PC-9 (cell line): ENCODE measurements around the gene RAB4A.

Experiments used
- EZH2 ChIP-seq: fragments of 200-600 bp; sonication (generic); IDR thresholded peaks from 2 replicates; pipeline ENCODE4 v1.8.0; 2017; ENCODE audit warnings: antibody characterized with exemption, low read depth
- TF ChIP-seq, protein P1 (sequence below): fragments of 200-600 bp; sonication (generic); conservative IDR thresholded peaks from 2 replicates; pipeline ENCODE4 v1.6.1; 2017; ENCODE audit warnings: mixed run types, antibody characterized with exemption, mild to moderate bottlenecking, moderate library complexity

GRCh38 chr1:229284887-229285286, 14.0 kb downstream of the RAB4A start:
- TF ChIP-seq, protein P1, sequence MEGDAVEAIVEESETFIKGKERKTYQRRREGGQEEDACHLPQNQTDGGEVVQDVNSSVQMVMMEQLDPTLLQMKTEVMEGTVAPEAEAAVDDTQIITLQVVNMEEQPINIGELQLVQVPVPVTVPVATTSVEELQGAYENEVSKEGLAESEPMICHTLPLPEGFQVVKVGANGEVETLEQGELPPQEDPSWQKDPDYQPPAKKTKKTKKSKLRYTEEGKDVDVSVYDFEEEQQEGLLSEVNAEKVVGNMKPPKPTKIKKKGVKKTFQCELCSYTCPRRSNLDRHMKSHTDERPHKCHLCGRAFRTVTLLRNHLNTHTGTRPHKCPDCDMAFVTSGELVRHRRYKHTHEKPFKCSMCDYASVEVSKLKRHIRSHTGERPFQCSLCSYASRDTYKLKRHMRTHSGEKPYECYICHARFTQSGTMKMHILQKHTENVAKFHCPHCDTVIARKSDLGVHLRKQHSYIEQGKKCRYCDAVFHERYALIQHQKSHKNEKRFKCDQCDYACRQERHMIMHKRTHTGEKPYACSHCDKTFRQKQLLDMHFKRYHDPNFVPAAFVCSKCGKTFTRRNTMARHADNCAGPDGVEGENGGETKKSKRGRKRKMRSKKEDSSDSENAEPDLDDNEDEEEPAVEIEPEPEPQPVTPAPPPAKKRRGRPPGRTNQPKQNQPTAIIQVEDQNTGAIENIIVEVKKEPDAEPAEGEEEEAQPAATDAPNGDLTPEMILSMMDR, result no peak
- no peak for TF ChIP-seq EZH2
